ENCODE data around the gene LRRC59.

DNA sequence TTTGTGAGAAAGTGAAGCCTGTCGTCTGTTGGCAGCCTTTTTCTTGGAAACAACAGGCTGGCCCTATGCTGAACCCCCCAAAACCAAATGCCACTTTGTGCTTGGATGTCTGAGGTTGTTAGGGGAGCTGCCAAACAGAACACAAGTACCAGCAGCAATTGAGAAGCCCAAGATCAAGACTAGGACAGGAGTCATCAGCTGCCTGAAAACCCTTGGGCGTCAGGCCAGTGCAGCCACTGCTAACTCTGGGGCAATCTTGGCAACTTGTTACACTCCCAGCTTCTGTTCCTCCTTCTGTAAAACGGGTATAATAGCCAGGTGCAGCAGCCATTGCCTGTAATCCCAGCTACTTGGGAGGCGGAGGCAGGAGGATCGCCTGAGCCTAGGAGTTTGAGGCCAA, 9.3 kb upstream of the LRRC59 start:
- TF ChIP-seq, protein P1, sequence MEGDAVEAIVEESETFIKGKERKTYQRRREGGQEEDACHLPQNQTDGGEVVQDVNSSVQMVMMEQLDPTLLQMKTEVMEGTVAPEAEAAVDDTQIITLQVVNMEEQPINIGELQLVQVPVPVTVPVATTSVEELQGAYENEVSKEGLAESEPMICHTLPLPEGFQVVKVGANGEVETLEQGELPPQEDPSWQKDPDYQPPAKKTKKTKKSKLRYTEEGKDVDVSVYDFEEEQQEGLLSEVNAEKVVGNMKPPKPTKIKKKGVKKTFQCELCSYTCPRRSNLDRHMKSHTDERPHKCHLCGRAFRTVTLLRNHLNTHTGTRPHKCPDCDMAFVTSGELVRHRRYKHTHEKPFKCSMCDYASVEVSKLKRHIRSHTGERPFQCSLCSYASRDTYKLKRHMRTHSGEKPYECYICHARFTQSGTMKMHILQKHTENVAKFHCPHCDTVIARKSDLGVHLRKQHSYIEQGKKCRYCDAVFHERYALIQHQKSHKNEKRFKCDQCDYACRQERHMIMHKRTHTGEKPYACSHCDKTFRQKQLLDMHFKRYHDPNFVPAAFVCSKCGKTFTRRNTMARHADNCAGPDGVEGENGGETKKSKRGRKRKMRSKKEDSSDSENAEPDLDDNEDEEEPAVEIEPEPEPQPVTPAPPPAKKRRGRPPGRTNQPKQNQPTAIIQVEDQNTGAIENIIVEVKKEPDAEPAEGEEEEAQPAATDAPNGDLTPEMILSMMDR (IDR thresholded peaks at IDR 0.05; ENCODE audit: control extremely low read depth in 1 of 3, insufficient read depth in 1 of 3, low read depth in 1 of 3, low read length in 3 of 3), result no peak
- no peak for TF ChIP-seq POLR2AphosphoS5 (IDR thresholded peaks at IDR 0.05; ENCODE audit: low read depth, low read length)
- no peak for TF ChIP-seq TCF12 (IDR thresholded peaks at IDR 0.05; ENCODE audit: low read depth, low read length)
- no peak for TF ChIP-seq CBX5 (IDR thresholded peaks at IDR 0.05; ENCODE audit: low read depth, low read length)
- no peak for TF ChIP-seq TAF1 (IDR thresholded peaks at IDR 0.05; ENCODE audit: low read depth, low read length)
- no peak for TF ChIP-seq EZH2 (IDR thresholded peaks at IDR 0.05; ENCODE audit: low read depth, low read length, severe bottlenecking)
- TF ChIP-seq POU5F1 (IDR thresholded peaks at IDR 0.05; ENCODE audit: low read depth, low read length), result no peak
- TF ChIP-seq SRF (IDR thresholded peaks at IDR 0.05; ENCODE audit: low read depth, low read length), result no peak
